Prostate gland (tissue), 2 donors: ENCODE results near the gene CACNA2D4. TPM values are rescaled to one million over a fixed set of nuclear protein-coding genes. Genes with fewer than 3 reads are reported as not detected.
A peak's percentile ranks its signal among the peaks of the same experiment; 100 is the strongest.

Source experiments
- DNase-seq: peaks from one replicate; pipeline ENCODE4 v3.0.0-alpha.2; 2019; ENCODE audit warnings: low spot score
- H3K27ac ChIP-seq, 2 donors: fragments of 200-600 bp; sonication (generic); 2 replicates each; pipeline ENCODE4 v1.5.1; 2017 to 2019
- H3K27me3 ChIP-seq: fragments of 200-600 bp; sonication (generic); replicated peaks from 2 replicates; pipeline ENCODE4 v1.5.1; 2019; ENCODE audit not compliant: insufficient read depth
- H3K36me3 ChIP-seq, 2 donors: fragments of 200-600 bp; sonication (generic); 1 replicate in 1 of 2; 2 replicates in 1 of 2; pipeline versions ENCODE4 v1.5.1 to v1.8.1; 2017 to 2019
- H3K4me1 ChIP-seq: fragments of 200-600 bp; sonication (generic); replicated peaks from 2 replicates; pipeline ENCODE4 v1.5.1; 2019
- H3K4me3 ChIP-seq, 2 donors: fragments of 200-600 bp; sonication (generic); 2 replicates each; pipeline ENCODE4 v1.5.1; 2017 to 2019
- H3K9me3 ChIP-seq: fragments of 200-600 bp; sonication (generic); 2 replicates; pipeline ENCODE4 v1.5.1; 2017
- CTCF ChIP-seq, 4 experiments: fragments of 200-600 bp in 2 of 4; fragments of 450-650 bp in 2 of 4; sonication (generic) in 2 of 4; IDR thresholded peaks; 1 replicate in 3 of 4; 2 replicates in 1 of 4; pipeline ENCODE4 v1.5.1; 2016 to 2019; ENCODE audit warnings: antibody characterized with exemption in 4 of 4, mild to moderate bottlenecking in 2 of 4, moderate library complexity in 2 of 4
- POLR2A ChIP-seq: fragments of 450-650 bp; IDR thresholded peaks from one replicate; pipeline ENCODE4 v1.6.1; 2016; ENCODE audit warnings: antibody characterized with exemption, mild to moderate bottlenecking
- POLR2AphosphoS5 ChIP-seq: sonication (generic); formaldehyde crosslinking; IDR thresholded peaks from one replicate; pipeline ENCODE4 v1.6.1; 2017; ENCODE audit warnings: antibody characterized with exemption
- WGBS: methylation state at CpG from one replicate; pipeline ENCODE4 v1.1.5; 2018; 5-methylcytosine and 5-hydroxymethylcytosine counted together
- intact Hi-C: fragments of 100-400 bp; cut with DNase I; formaldehyde crosslinking; loops from one replicate; pipeline ENCODE4 v1.14.2; 2022
- total RNA-seq, 2 donors: library from RNA; depleted of rRNA; stranded (reverse); fragments of >200 nt; gene quantifications; one replicate each; pipeline ENCODE4 v1.1.0, GENCODE V29; 2016

CACNA2D4 gene
- total RNA-seq, 2 donors from 2014 or later, result 1.4 to 9.4 TPM

GRCh38 chr12:1773937-1774655, 144.4 kb downstream of the CACNA2D4 start:
- intact Hi-C loops, result no loop called here
- 31% methylated on average over 4 of the region's 4 CpGs for WGBS
- TF ChIP-seq POLR2A, result no peak
- TF ChIP-seq POLR2AphosphoS5, result peak; percentile 65
- no peaks in the 10 kb centered on the region for H3K4me1 ChIP-seq
- no peaks in the 10 kb centered on the region for H3K27me3 ChIP-seq
- H3K27ac ChIP-seq, result peak overlapping the region in 1 of 2 donors; percentile 32
- no peaks in the 10 kb centered on the region for H3K36me3 ChIP-seq
- DNase-seq, result peak; percentile 37
- H3K9me3 ChIP-seq, result no peaks in the 10 kb centered on the region
- no peak overlapping the region for H3K4me3 ChIP-seq

- H3K27ac ChIP-seq, result no peak overlapping the region
- H3K4me3 ChIP-seq, result no peak overlapping the region
- H3K9me3 ChIP-seq, result no peaks in the 10 kb centered on the region
- TF ChIP-seq POLR2A (no peak), POLR2AphosphoS5 (no peak), CTCF (IDR thresholded peaks at IDR 0.05) (no peak)
- intact Hi-C loops, result no loop called here
- 85% methylated on average over 8 of the region's 8 CpGs for WGBS
- H3K27me3 ChIP-seq, result no peaks in the 10 kb centered on the region
- DNase-seq, result no peak
- no peaks in the 10 kb centered on the region for H3K36me3 ChIP-seq
- no peaks in the 10 kb centered on the region for H3K4me1 ChIP-seq
These were observed 148.5 kb downstream of the CACNA2D4 start for GRCh38 chr12:1769809-1770494.

GRCh38 chr12:1768615-1769014, 149.8 kb downstream of the CACNA2D4 start:
- Histone ChIP-seq H3K27me3 (no peaks in the 10 kb centered on the region), H3K9me3 (no peaks in the 10 kb centered on the region), H3K36me3 (no peaks in the 10 kb centered on the region), H3K4me1 (no peaks in the 10 kb centered on the region), H3K4me3 (no peak overlapping the region), H3K27ac (no peak overlapping the region)
- WGBS, result 100% methylated on average over 1 of the region's 1 CpG
- TF ChIP-seq POLR2A, result no peak
- TF ChIP-seq POLR2AphosphoS5, result no peak
- no peak for TF ChIP-seq CTCF (IDR thresholded peaks at IDR 0.05)
- no peak for DNase-seq
- intact Hi-C loops, result no loop called here

- Histone ChIP-seq H3K36me3 (no peaks in the 10 kb centered on the region), H3K27me3 (no peaks in the 10 kb centered on the region), H3K4me3 (no peak overlapping the region), H3K4me1 (no peaks in the 10 kb centered on the region), H3K9me3 (no peaks in the 10 kb centered on the region), H3K27ac (no peak overlapping the region)
- no peak for TF ChIP-seq CTCF (IDR thresholded peaks at IDR 0.05)
- intact Hi-C loops, result no loop called here
- DNase-seq, result no peak
- WGBS, result 44% methylated on average over 1 of the region's 1 CpG
These were observed 150.9 kb downstream of the CACNA2D4 start for GRCh38 chr12:1767407-1768090.

GRCh38 chr12:1766110-1766509, 152.3 kb downstream of the CACNA2D4 start:
- DNase-seq, result no peak
- no peak overlapping the region for H3K27ac ChIP-seq
- H3K36me3 ChIP-seq, result no peaks in the 10 kb centered on the region
- H3K4me3 ChIP-seq, result no peak overlapping the region
- H3K27me3 ChIP-seq, result no peaks in the 10 kb centered on the region
- TF ChIP-seq POLR2AphosphoS5 (no peak), POLR2A (no peak), CTCF (IDR thresholded peaks at IDR 0.05) (no peak)
- H3K4me1 ChIP-seq, result no peaks in the 10 kb centered on the region
- no peaks in the 10 kb centered on the region for H3K9me3 ChIP-seq
- intact Hi-C loops, result no loop called here
- 58% methylated on average over 1 of the region's 1 CpG for WGBS
